Activated CD4-positive, CD25-positive, alpha-beta regulatory T cell treated with anti-CD3 and anti-CD28 coated beads, Interleukin-2, amount 50 U/mL, for 16 hours (primary cell): ENCODE measurements around the gene CYTIP.
"Not testable (repeated sequence)": the region's sequence is repeated elsewhere in the genome, so short reads cannot be mapped to it uniquely, and the experiment has no call there.

Experiments
- DNase-seq: peaks from one replicate; pipeline ENCODE4 v3.0.0-alpha.2; 2020; ENCODE audit warnings: low read depth, low spot score

The CYTIP gene

GRCh38 chr2:157375384-157375783, 68.5 kb downstream of the CYTIP start:
- no peak for DNase-seq

- not testable (repeated sequence) for DNase-seq
Measured at GRCh38 chr2:157368508-157368907, 75.4 kb downstream of the CYTIP start.

- DNase-seq: no peak
Measured at GRCh38 chr2:157367704-157368103, 76.2 kb downstream of the CYTIP start.
